NB4 (cell line): ENCODE measurements around the gene SRGAP1.
"Not testable (repeated sequence)": the region's sequence is repeated elsewhere in the genome, so short reads cannot be mapped to it uniquely, and the experiment has no call there.

ENCODE experiments used
- DNase-seq: peaks from one replicate; pipeline ENCODE4 v3.0.0; 2010; ENCODE audit warnings: low read depth
- H3K4me3 ChIP-seq: one replicate; pipeline ENCODE4 v1.5.1; 2011; ENCODE audit warnings: mild to moderate bottlenecking, low read depth, low read length, moderate library complexity
- CTCF ChIP-seq: IDR thresholded peaks from one replicate; pipeline ENCODE4 v1.5.1; 2012; ENCODE audit warnings: low read depth, low read length
- MAX ChIP-seq: IDR thresholded peaks from 2 replicates; pipeline ENCODE4 v1.6.1; 2011; ENCODE audit warnings: low read depth, low read length
- MYC ChIP-seq: IDR thresholded peaks from 2 replicates; pipeline ENCODE4 v1.6.1; 2011; ENCODE audit warnings: low read depth, low read length
- POLR2A ChIP-seq: IDR thresholded peaks from 2 replicates; pipeline ENCODE4 v1.6.1; 2011; ENCODE audit warnings: mild to moderate bottlenecking; ENCODE audit not compliant: insufficient read length; ENCODE audit errors: extremely low read depth

SRGAP1 gene

GRCh38 chr12:64116969-64117368 lies 272.5 kb downstream of the SRGAP1 start:
- no peak for TF ChIP-seq MAX
- TF ChIP-seq MYC = no peak

GRCh38 chr12:64120568-64120967 lies 276.1 kb downstream of the SRGAP1 start:
- no peak overlapping the region for H3K4me3 ChIP-seq

More at GRCh38 chr12:64116969-64117368, 272.5 kb downstream of the SRGAP1 start:
- H3K4me3 ChIP-seq = no peak overlapping the region
- no peak for DNase-seq

GRCh38 chr12:64121086-64121485 lies 276.6 kb downstream of the SRGAP1 start:
- not testable (repeated sequence) for DNase-seq, H3K4me3 ChIP-seq

More at GRCh38 chr12:64120568-64120967, 276.1 kb downstream of the SRGAP1 start:
- no peak for TF ChIP-seq MYC
- no peak for TF ChIP-seq POLR2A
- no peak for TF ChIP-seq MAX
- no peak for TF ChIP-seq CTCF
- no peak for DNase-seq

GRCh38 chr12:64122154-64122553 lies 277.7 kb downstream of the SRGAP1 start:
- DNase-seq = no peak
- TF ChIP-seq POLR2A = no peak
- no peak for TF ChIP-seq MYC
- TF ChIP-seq MAX = no peak
- no peak for TF ChIP-seq CTCF
- no peak overlapping the region for H3K4me3 ChIP-seq

GRCh38 chr12:64122995-64123394 lies 278.5 kb downstream of the SRGAP1 start:
- no peak overlapping the region for H3K4me3 ChIP-seq
- TF ChIP-seq MAX (no peak), POLR2A (no peak), CTCF (no peak), MYC (no peak)
- DNase-seq = no peak

GRCh38 chr12:64123448-64123847 lies 278.9 kb downstream of the SRGAP1 start:
- TF ChIP-seq MAX = no peak
- TF ChIP-seq POLR2A = no peak
- TF ChIP-seq CTCF = no peak
- TF ChIP-seq MYC = no peak
- DNase-seq = no peak
- no peak overlapping the region for H3K4me3 ChIP-seq

GRCh38 chr12:64124511-64125197 lies 280.2 kb downstream of the SRGAP1 start:
- no peak for DNase-seq
- H3K4me3 ChIP-seq = no peak overlapping the region
- no peak for TF ChIP-seq CTCF
- TF ChIP-seq MAX = no peak
- TF ChIP-seq MYC = no peak
- no peak for TF ChIP-seq POLR2A
